22Rv1 (cell line): ENCODE results near the gene TOR1B.
A peak's percentile ranks its signal among the peaks of the same experiment; 100 is the strongest.
"Not testable (repeated sequence)": the region's sequence is repeated elsewhere in the genome, so short reads cannot be mapped to it uniquely, and the experiment has no call there.

Source experiments
- H3K27ac ChIP-seq: fragments of 450-650 bp; 2 replicates; pipeline ENCODE4 v1.5.1; 2017
- CTCF ChIP-seq: fragments of 450-650 bp; IDR thresholded peaks from 2 replicates; pipeline ENCODE4 v1.5.1; 2017; ENCODE audit warnings: mild to moderate bottlenecking
- ZFX ChIP-seq: fragments of 450-650 bp; IDR thresholded peaks from 2 replicates; pipeline ENCODE4 v1.6.1; 2017; ENCODE audit warnings: antibody characterized with exemption, borderline replicate concordance

Gene TOR1B

GRCh38 chr9:129802833-129803675 lies at the start of gene TOR1B:
Gene TOR1B, plus strand, starts transcription at chr9:129803184. Its CDS starts 29 bp downstream, at chr9:129803213.
- peak within 1 kb of the TSS; percentile 63 for H3K27ac ChIP-seq
- TF ChIP-seq ZFX, result no peak
- TF ChIP-seq CTCF, result no peak

- TF ChIP-seq CTCF (no peak), ZFX (no peak)
- H3K27ac ChIP-seq, result no peak overlapping the region
These were observed 47.8 kb upstream of the TOR1B start for GRCh38 chr9:129755151-129755550.

- no peak for TF ChIP-seq CTCF
- TF ChIP-seq ZFX, result no peak
- no peak overlapping the region for H3K27ac ChIP-seq
These were observed 46.8 kb upstream of the TOR1B start for GRCh38 chr9:129756191-129756590.

- no peak overlapping the region for H3K27ac ChIP-seq
These were observed 45.9 kb upstream of the TOR1B start for GRCh38 chr9:129757045-129757444.

GRCh38 chr9:129759319-129759718 lies 43.7 kb upstream of the TOR1B start:
- no peak for TF ChIP-seq ZFX
- no peak for TF ChIP-seq CTCF
- H3K27ac ChIP-seq, result no peak overlapping the region

More at GRCh38 chr9:129757045-129757444, 45.9 kb upstream of the TOR1B start:
- TF ChIP-seq ZFX (no peak), CTCF (no peak)

- TF ChIP-seq ZFX (no peak), CTCF (no peak)
- no peak overlapping the region for H3K27ac ChIP-seq
These were observed 43.0 kb upstream of the TOR1B start for GRCh38 chr9:129759804-129760502.

- H3K27ac ChIP-seq, result not testable (repeated sequence)
These were observed 42.2 kb upstream of the TOR1B start for GRCh38 chr9:129760784-129761183.
